ENCODE results near the gene RETREG3.
"Not testable (repeated sequence)": the region's sequence is repeated elsewhere in the genome, so short reads cannot be mapped to it uniquely, and the experiment has no call there.

RETREG3 gene

GRCh38 chr17:42612013-42612412 lies 2.8 kb upstream of the RETREG3 start:
- DNase-seq = no peak

- DNase-seq = not testable (repeated sequence)
Observed at GRCh38 chr17:42609814-42610801, 934 bp upstream of the RETREG3 start.

- no peak for DNase-seq
Observed at GRCh38 chr17:42608305-42609181, 631 bp downstream of the RETREG3 start.

- DNase-seq = no peak
Observed at GRCh38 chr17:42607769-42608168, 1.4 kb downstream of the RETREG3 start.

- no peak for DNase-seq
Observed at GRCh38 chr17:42603318-42603717, 5.9 kb downstream of the RETREG3 start.

- DNase-seq = no peak
Observed at GRCh38 chr17:42598905-42599304, 10.3 kb downstream of the RETREG3 start.

- no peak for DNase-seq
Observed at GRCh38 chr17:42596386-42596785, 12.8 kb downstream of the RETREG3 start.

GRCh38 chr17:42591411-42591810 lies 17.8 kb downstream of the RETREG3 start:
- DNase-seq = no peak

- DNase-seq = no peak
Observed at GRCh38 chr17:42590886-42591285, 18.3 kb downstream of the RETREG3 start.

GRCh38 chr17:42586514-42587230 lies 22.5 kb downstream of the RETREG3 start:
- no peak for DNase-seq

GRCh38 chr17:42585353-42585752 lies 23.8 kb downstream of the RETREG3 start:
- no peak for DNase-seq

- DNase-seq = no peak
Observed at GRCh38 chr17:42584880-42585279, 24.3 kb downstream of the RETREG3 start.

- DNase-seq = no peak
Observed at GRCh38 chr17:42581744-42582270, 27.4 kb downstream of the RETREG3 start.

GRCh38 chr17:42579794-42580551 lies 29.2 kb downstream of the RETREG3 start:
- DNase-seq = no peak

GRCh38 chr17:42578282-42578869 lies 30.8 kb downstream of the RETREG3 start:
- peak; percentile 61 for DNase-seq

GRCh38 chr17:42577532-42578281 lies 31.5 kb downstream of the RETREG3 start, which contains the start of gene PSMC3IP:
PSMC3IP (minus strand) TSS chr17:42577729; CDS start chr17:42577686, 43 bp downstream.
- peak; percentile 88 for DNase-seq

GRCh38 chr17:42577140-42577531 lies 32.0 kb downstream of the RETREG3 start:
- DNase-seq = no peak

- DNase-seq = no peak
Observed at GRCh38 chr17:42574463-42574862, 34.7 kb downstream of the RETREG3 start.

GRCh38 chr17:42573095-42573494 lies 36.1 kb downstream of the RETREG3 start:
- no peak for DNase-seq

GRCh38 chr17:42571435-42572225 lies 37.5 kb downstream of the RETREG3 start:
- no peak for DNase-seq

Data from NCI-H748 treated with DMSO at 0.1 percent for 48 hours (cell line).